Panc1 (cell line): Measurements from ENCODE around the gene RAC2.

Experiments
- CTCF ChIP-seq: fragments of 450-650 bp; IDR thresholded peaks from 2 replicates; pipeline ENCODE4 v1.5.1; 2017; ENCODE audit warnings: mild to moderate bottlenecking
- POLR2AphosphoS5 ChIP-seq: IDR thresholded peaks from 2 replicates; pipeline ENCODE4 v1.6.1; 2012; ENCODE audit warnings: mild to moderate bottlenecking, low read depth, low read length, moderate library complexity
- REST ChIP-seq, 2 experiments: IDR thresholded peaks; 2 replicates each; pipeline ENCODE4 v1.6.1; 2011 to 2012; ENCODE audit warnings: low read depth in 2 of 2, control low read depth in 1 of 2, low read length in 1 of 2, mild to moderate bottlenecking in 1 of 2, moderate library complexity in 1 of 2; ENCODE audit not compliant: insufficient read depth in 1 of 2
- SIN3A ChIP-seq: IDR thresholded peaks from 2 replicates; pipeline ENCODE4 v1.6.1; 2012; ENCODE audit warnings: low read depth, mild to moderate bottlenecking, low read length, moderate library complexity, borderline replicate concordance; ENCODE audit not compliant: insufficient read depth

- TF ChIP-seq POLR2AphosphoS5 (no peak), CTCF (no peak), SIN3A (no peak), REST (IDR thresholded peaks at IDR 0.05; ENCODE audit: insufficient read depth in 1 of 2, low read depth in 2 of 2, low read length in 1 of 2) (no peak)
Measured at GRCh38 chr22:37186997-37187522, 57.0 kb downstream of the RAC2 start.
